HCT116 (cell line): ENCODE data around the gene ERP27.

Experiments
- ATF3 ChIP-seq: IDR thresholded peaks from 2 replicates; pipeline ENCODE4 v1.6.1; 2012
- CTCF ChIP-seq, 3 experiments: fragments of 200-600 bp in 1 of 3; sonication (generic) in 1 of 3; IDR thresholded peaks in 2 of 3; conservative IDR thresholded peaks in 1 of 3; 2 replicates each; pipeline ENCODE4 v1.5.1; 2012 to 2017; ENCODE audit warnings: low read depth in 2 of 3, low read length in 2 of 3, antibody characterized with exemption in 1 of 3, borderline replicate concordance in 1 of 3, control low read depth in 1 of 3, mild to moderate bottlenecking in 1 of 3, mixed read lengths in 1 of 3, mixed run types in 1 of 3, moderate library complexity in 1 of 3; ENCODE audit not compliant: insufficient read depth in 1 of 3
- EGR1 ChIP-seq: IDR thresholded peaks from 2 replicates; pipeline ENCODE4 v1.6.1; 2012; ENCODE audit warnings: low read depth
- EZH2phosphoT487 ChIP-seq: fragments of 200-600 bp; IDR thresholded peaks from 2 replicates; pipeline ENCODE4 v1.6.1; 2018; ENCODE audit warnings: antibody characterized with exemption, borderline replicate concordance
- JUND ChIP-seq: IDR thresholded peaks from 2 replicates; pipeline ENCODE4 v1.6.1; 2012
- POLR2A ChIP-seq: IDR thresholded peaks from 2 replicates; pipeline ENCODE4 v1.7.0; 2011; ENCODE audit warnings: borderline replicate concordance; ENCODE audit not compliant: insufficient read depth, insufficient read length; ENCODE audit errors: extremely low read depth
- POLR2AphosphoS5 ChIP-seq: IDR thresholded peaks from 2 replicates; pipeline ENCODE4 v1.6.1; 2011; ENCODE audit warnings: mild to moderate bottlenecking, low read depth, low read length, moderate library complexity
- RAD21 ChIP-seq: IDR thresholded peaks from 2 replicates; pipeline ENCODE4 v1.6.1; 2012; ENCODE audit warnings: low read depth, mild to moderate bottlenecking
- REST ChIP-seq: IDR thresholded peaks from 2 replicates; pipeline ENCODE4 v1.6.1; 2012; ENCODE audit warnings: low read depth
- SIN3A ChIP-seq: IDR thresholded peaks from 2 replicates; pipeline ENCODE4 v1.6.1; 2012; ENCODE audit warnings: low read depth
- SP1 ChIP-seq: IDR thresholded peaks from 2 replicates; pipeline ENCODE4 v1.6.1; 2012; ENCODE audit warnings: low read depth
- YY1 ChIP-seq: IDR thresholded peaks from 2 replicates; pipeline ENCODE4 v1.6.1; 2011; ENCODE audit warnings: low read length, low read depth, moderate library complexity, mild to moderate bottlenecking; ENCODE audit not compliant: insufficient replicate concordance; ENCODE audit errors: extremely low read depth
- ZNF274 ChIP-seq: fragments of 200-500 bp; sonication (Bioruptor generic); IDR thresholded peaks from 2 replicates; pipeline ENCODE4 v1.6.1; 2014; ENCODE audit warnings: mild to moderate bottlenecking, low read depth, low read length, inconsistent platforms

GRCh38 chr12:14902465-14902864, 35.9 kb downstream of the ERP27 start:
- no peak for TF ChIP-seq CTCF (IDR thresholded peaks at IDR 0.05 in 2 of 3, conservative IDR thresholded peaks at IDR 0.05 in 1 of 3; ENCODE audit: borderline replicate concordance in 1 of 3, insufficient read depth in 1 of 3, low read depth in 2 of 3, low read length in 2 of 3)
- no peak for TF ChIP-seq ATF3
- TF ChIP-seq POLR2A: no peak
- no peak for TF ChIP-seq RAD21
- no peak for TF ChIP-seq EGR1
- no peak for TF ChIP-seq SIN3A
- TF ChIP-seq SP1: no peak
- no peak for TF ChIP-seq YY1
- no peak for TF ChIP-seq JUND
- no peak for TF ChIP-seq ZNF274
- TF ChIP-seq REST: no peak
- no peak for TF ChIP-seq POLR2AphosphoS5
- TF ChIP-seq EZH2phosphoT487: no peak
